A549 (cell line): ENCODE results near the gene FRMD3. TPM values are rescaled to one million over a fixed set of nuclear protein-coding genes. Genes with fewer than 3 reads are reported as not detected.

Experiments
- ATAC-seq, 2 experiments: fragments of 200-7000 bp in 1 of 2; fragments of >200 bp in 1 of 2; cut with Nextera tagmentation in 1 of 2; cut with Tn5 transposase in 1 of 2; 3 replicates each; pipeline versions ENCODE4 v1.8.0 to v1.9.1; 2018 to 2020; ENCODE audit warnings: mild to moderate bottlenecking in 1 of 2, moderate library complexity in 1 of 2
- CTCF ChIA-PET: fragments of 300-600 bp; sonication (Branson Sonifier 250); formaldehyde crosslinking; extraction: SDS; loops from one replicate; lab custom pipeline; 2021; ENCODE audit warnings: antibody characterized with exemption, inconsistent platforms; lab: Yijun Ruan, JAX
- POLR2A ChIA-PET: fragments of 350-600 bp; formaldehyde crosslinking; extraction: SDS; loops from one replicate; lab custom pipeline; 2021; ENCODE audit warnings: antibody characterized with exemption, inconsistent platforms; lab: Yijun Ruan, JAX
- DNase-seq, 2 experiments: peaks; one replicate each; pipeline versions ENCODE4 v3.0.0 to v3.0.0-alpha.2; 2011 to 2016; ENCODE audit warnings: low read depth in 1 of 2, low spot score in 1 of 2
- FAIRE-seq: peaks from 2 replicates; lab custom pipeline; 2011; peaks lifted over from hg19 to GRCh38; lab: Jason Lieb, UNC
- H3K27ac ChIP-seq, 2 experiments: fragments of >200 bp; sonication (Bioruptor Twin); formaldehyde crosslinking; 3 replicates each; pipeline ENCODE4 v1.5.1; 2016 to 2017
- H3K4me1 ChIP-seq: fragments of >200 bp; sonication (Bioruptor Twin); formaldehyde crosslinking; 3 replicates; pipeline ENCODE4 v1.6.1; 2016
- H3K4me2 ChIP-seq: fragments of >200 bp; sonication (Bioruptor Twin); formaldehyde crosslinking; 3 replicates; pipeline ENCODE4 v1.6.1; 2016
- H3K4me3 ChIP-seq: fragments of >200 bp; sonication (Bioruptor Twin); formaldehyde crosslinking; 3 replicates; pipeline ENCODE4 v1.5.1; 2016
- H3K9me3 ChIP-seq: fragments of >200 bp; sonication (Bioruptor Twin); formaldehyde crosslinking; 3 replicates; pipeline ENCODE4 v1.6.1; 2016
- CEBPB ChIP-seq, 2 experiments: fragments of >200 bp in 1 of 2; sonication (Bioruptor Twin) in 1 of 2; formaldehyde crosslinking in 1 of 2; IDR thresholded peaks; 2 replicates each; pipeline ENCODE4 v1.6.1; 2012 to 2016
- CHD2 ChIP-seq: fragments of 150-350 bp; IDR thresholded peaks from 2 replicates; pipeline ENCODE4 v1.6.1; 2014; ENCODE audit warnings: low read length; ENCODE audit not compliant: partially characterized antibody
- CHD4 ChIP-seq: fragments of 200-600 bp; sonication (generic); IDR thresholded peaks from 2 replicates; pipeline ENCODE4 v1.6.1; 2016; ENCODE audit warnings: antibody characterized with exemption, mild to moderate bottlenecking, borderline replicate concordance
- EHF ChIP-seq: fragments of 250-450 bp; sonication (Bioruptor Pico); IDR thresholded peaks from 2 replicates; pipeline ENCODE4 v1.5.0; 2020; ENCODE audit warnings: mild to moderate bottlenecking
- EP300 ChIP-seq, 2 experiments: fragments of >200 bp; sonication (Bioruptor Twin); formaldehyde crosslinking; IDR thresholded peaks; 2 replicates in 1 of 2; 3 replicates in 1 of 2; pipeline ENCODE4 v1.6.1; 2016 to 2017
- ESRRA ChIP-seq: fragments of 150-350 bp; IDR thresholded peaks from 2 replicates; pipeline ENCODE4 v1.6.1; 2014; ENCODE audit warnings: mild to moderate bottlenecking, low read length, borderline replicate concordance
- FOXS1 ChIP-seq: fragments of 250-450 bp; sonication (Bioruptor Pico); IDR thresholded peaks from 2 replicates; pipeline ENCODE4 v1.5.0; 2020; ENCODE audit warnings: mild to moderate bottlenecking, moderate library complexity
- HDAC2 ChIP-seq: fragments of 200-600 bp; sonication (generic); IDR thresholded peaks from 2 replicates; pipeline ENCODE4 v1.6.1; 2016
- HEYL ChIP-seq: fragments of 250-450 bp; sonication (Bioruptor Pico); IDR thresholded peaks from 2 replicates; pipeline ENCODE4 v1.8.0; 2021; ENCODE audit warnings: mild to moderate bottlenecking, moderate library complexity
- HOXA7 ChIP-seq: fragments of 250-450 bp; sonication (Bioruptor Pico); IDR thresholded peaks from 2 replicates; pipeline ENCODE4 v1.5.0; 2020; ENCODE audit warnings: mild to moderate bottlenecking, moderate library complexity
- HOXB13 ChIP-seq: fragments of 250-450 bp; sonication (Bioruptor Pico); IDR thresholded peaks from 2 replicates; pipeline ENCODE4 v1.5.0; 2020; ENCODE audit warnings: low read depth, mild to moderate bottlenecking, moderate library complexity
- KDM1A ChIP-seq: fragments of 200-600 bp; sonication (generic); IDR thresholded peaks from 2 replicates; pipeline ENCODE4 v1.6.1; 2016; ENCODE audit warnings: low read depth, mild to moderate bottlenecking
- MAFK ChIP-seq: fragments of 450-650 bp; IDR thresholded peaks from 2 replicates; pipeline ENCODE4 v1.6.1; 2014; ENCODE audit not compliant: partially characterized antibody
- POLR2AphosphoS2 ChIP-seq: conservative IDR thresholded peaks from 2 replicates; pipeline ENCODE4 v1.6.1; 2012; ENCODE audit warnings: low read length, improper control_type of control experiment, inconsistent platforms
- RAD21 ChIP-seq, 2 experiments: fragments of >200 bp in 1 of 2; sonication (Bioruptor Twin) in 1 of 2; formaldehyde crosslinking in 1 of 2; IDR thresholded peaks in 1 of 2; conservative IDR thresholded peaks in 1 of 2; 2 replicates in 1 of 2; 3 replicates in 1 of 2; pipeline ENCODE4 v1.6.1; 2012 to 2018; ENCODE audit warnings: inconsistent platforms in 1 of 2
- RARB ChIP-seq: fragments of 250-450 bp; sonication (Bioruptor Pico); IDR thresholded peaks from 2 replicates; pipeline ENCODE4 v1.8.0; 2021; ENCODE audit warnings: mild to moderate bottlenecking, moderate library complexity
- RCOR1 ChIP-seq: fragments of 150-350 bp; IDR thresholded peaks from 2 replicates; pipeline ENCODE4 v1.6.1; 2014; ENCODE audit warnings: antibody characterized with exemption, low read length, low read depth
- RFX5 ChIP-seq: fragments of 450-650 bp; IDR thresholded peaks from 2 replicates; pipeline ENCODE4 v1.7.1; 2014; ENCODE audit warnings: antibody characterized with exemption, mild to moderate bottlenecking, moderate library complexity
- SMC3 ChIP-seq: fragments of >200 bp; sonication (Bioruptor Twin); formaldehyde crosslinking; IDR thresholded peaks from 3 replicates; pipeline ENCODE4 v1.6.1; 2018; ENCODE audit warnings: inconsistent platforms
- WGBS: methylation state at CpG from one replicate; pipeline ENCODE4 v1.1.6; 2017; ENCODE audit errors: missing lambda C conversion rate; 5-methylcytosine and 5-hydroxymethylcytosine counted together
- polyA plus RNA-seq, 4 experiments: library from polyadenylated mRNA; depleted of rRNA in 3 of 4; stranded (reverse); fragments of >200 nt; fragmentation: RNase III in 1 of 4; extraction: RNeasy Plus Mini Kit Qiagen cat#74134 plus additional on column Dnase treatment in 1 of 4; gene quantifications; 2 replicates in 3 of 4; 3 replicates in 1 of 4; pipeline ENCODE4 v1.2.3, GENCODE V29; 2011 to 2017
- TF ChIP-seq, protein P1 (sequence below): fragments of >200 bp; sonication (Bioruptor Twin); formaldehyde crosslinking; IDR thresholded peaks from 2 replicates; pipeline ENCODE4 v1.6.1; 2016
- TF ChIP-seq, protein P2 (sequence below): fragments of 250-450 bp; sonication (Bioruptor Pico); IDR thresholded peaks from 2 replicates; pipeline ENCODE4 v1.5.0; 2021; ENCODE audit warnings: mild to moderate bottlenecking, moderate library complexity, borderline replicate concordance
- TF ChIP-seq, protein P3 (sequence below): fragments of >200 bp; sonication (Bioruptor Twin); formaldehyde crosslinking; IDR thresholded peaks from 3 replicates; pipeline ENCODE4 v1.5.1; 2016
- TF ChIP-seq, protein P4 (sequence below): IDR thresholded peaks from 2 replicates; pipeline ENCODE4 v1.6.1; 2012

Gene FRMD3
- polyA plus RNA-seq, 2 of the 4 experiments (the other 2 are of a cell fraction), result 1.7 to 3.3 TPM

DNA sequence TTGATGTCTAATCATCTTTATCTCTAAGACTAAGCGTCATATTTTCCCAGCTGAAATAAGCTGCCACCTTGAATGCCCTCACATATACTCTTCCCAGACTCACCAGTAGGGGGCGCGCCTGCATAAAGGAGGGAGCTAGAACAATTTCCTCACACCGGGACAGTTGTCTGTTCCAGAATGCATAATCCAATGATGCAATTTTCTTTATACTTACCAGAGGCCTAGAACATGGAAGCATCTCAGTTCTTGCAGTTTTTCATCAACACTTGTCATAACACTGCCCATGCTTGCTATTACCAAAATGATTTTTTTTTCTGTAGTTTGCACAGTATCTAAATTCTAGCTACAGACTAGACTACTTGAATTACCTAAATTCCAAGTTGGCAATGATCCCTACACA is 203.9 kb downstream of the FRMD3 start (continued):
- TF ChIP-seq CEBPB (IDR thresholded peaks at IDR 0.05), result peak; percentile 48 to 76; a peak in 3 of 4 replicates
- TF ChIP-seq RFX5, result no peak
- TF ChIP-seq RAD21 (conservative IDR thresholded peaks at IDR 0.05 in 1 of 2, IDR thresholded peaks at IDR 0.05 in 1 of 2), result peak; percentile 92 to 96
- no peak for TF ChIP-seq ESRRA
- peak; percentile 91 for TF ChIP-seq SMC3
- no peak for TF ChIP-seq HOXA7

DNA sequence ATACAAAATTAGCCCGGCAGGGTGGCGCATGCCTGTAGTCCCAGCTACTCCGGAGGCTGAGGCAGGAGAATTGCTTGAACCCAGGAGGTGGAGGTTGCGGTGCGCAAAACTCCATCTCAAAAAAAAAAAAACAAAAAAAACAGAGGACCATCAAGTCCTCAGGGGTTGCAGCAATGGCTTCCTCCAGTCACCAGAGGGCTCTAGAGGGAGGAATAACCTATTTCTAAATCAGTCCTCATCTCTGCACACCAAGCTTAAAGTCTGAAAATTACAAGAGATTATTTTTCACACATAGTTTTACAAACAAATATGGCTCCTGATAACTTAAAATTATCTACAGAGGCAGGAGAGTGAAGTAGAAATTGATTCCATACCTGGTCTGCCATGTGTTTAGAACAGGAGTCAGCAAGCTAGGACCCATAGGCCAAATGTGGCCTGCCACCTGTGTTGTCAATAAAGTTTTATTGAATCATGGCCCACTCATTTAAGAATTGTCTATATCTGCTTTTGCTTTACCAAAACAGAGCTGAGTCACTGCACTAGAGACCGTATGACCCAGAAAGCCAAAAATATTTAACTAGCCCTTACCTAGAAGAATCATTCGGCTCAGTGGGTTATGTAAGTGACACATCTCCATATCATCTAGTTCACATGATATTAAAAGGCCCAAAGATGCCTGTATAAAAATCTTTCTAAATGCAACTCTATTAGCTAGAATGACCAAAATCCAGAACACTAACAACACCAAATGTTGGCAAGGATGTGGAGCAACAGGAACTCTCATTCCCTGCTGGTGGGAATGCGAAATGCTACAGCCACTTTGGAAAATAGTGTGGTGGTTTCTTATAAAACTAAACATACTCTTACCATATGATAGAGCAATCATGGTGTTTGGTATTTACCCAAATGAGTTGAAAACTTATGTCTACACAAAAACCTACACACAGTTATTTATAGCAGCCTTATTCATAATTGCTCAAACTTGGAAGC is 207.7 kb downstream of the FRMD3 start:
- POLR2A ChIA-PET, result no interaction called here
- no peak overlapping the region for H3K4me3 ChIP-seq
- DNase-seq, result no peak
- TF ChIP-seq, protein P1, sequence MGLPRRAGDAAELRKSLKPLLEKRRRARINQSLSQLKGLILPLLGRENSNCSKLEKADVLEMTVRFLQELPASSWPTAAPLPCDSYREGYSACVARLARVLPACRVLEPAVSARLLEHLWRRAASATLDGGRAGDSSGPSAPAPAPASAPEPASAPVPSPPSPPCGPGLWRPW, result no peak
- TF ChIP-seq CHD4 (no peak), RCOR1 (no peak), CEBPB (IDR thresholded peaks at IDR 0.05) (no peak), POLR2AphosphoS2 (no peak), RARB (CRISPR knock-in tag) (no peak), HOXB13 (no peak), EHF (CRISPR knock-in tag) (no peak), KDM1A (no peak), FOXS1 (no peak), HEYL (CRISPR knock-in tag) (no peak), CHD2 (no peak), HDAC2 (no peak), MAFK (no peak), EP300 (IDR thresholded peaks at IDR 0.05) (no peak)
- TF ChIP-seq, protein P2, sequence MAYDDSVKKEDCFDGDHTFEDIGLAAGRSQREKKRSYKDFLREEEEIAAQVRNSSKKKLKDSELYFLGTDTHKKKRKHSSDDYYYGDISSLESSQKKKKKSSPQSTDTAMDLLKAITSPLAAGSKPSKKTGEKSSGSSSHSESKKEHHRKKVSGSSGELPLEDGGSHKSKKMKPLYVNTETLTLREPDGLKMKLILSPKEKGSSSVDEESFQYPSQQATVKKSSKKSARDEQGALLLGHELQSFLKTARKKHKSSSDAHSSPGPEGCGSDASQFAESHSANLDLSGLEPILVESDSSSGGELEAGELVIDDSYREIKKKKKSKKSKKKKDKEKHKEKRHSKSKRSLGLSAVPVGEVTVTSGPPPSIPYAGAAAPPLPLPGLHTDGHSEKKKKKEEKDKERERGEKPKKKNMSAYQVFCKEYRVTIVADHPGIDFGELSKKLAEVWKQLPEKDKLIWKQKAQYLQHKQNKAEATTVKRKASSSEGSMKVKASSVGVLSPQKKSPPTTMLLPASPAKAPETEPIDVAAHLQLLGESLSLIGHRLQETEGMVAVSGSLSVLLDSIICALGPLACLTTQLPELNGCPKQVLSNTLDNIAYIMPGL (CRISPR knock-in tag), result no peak
- TF ChIP-seq, protein P3, sequence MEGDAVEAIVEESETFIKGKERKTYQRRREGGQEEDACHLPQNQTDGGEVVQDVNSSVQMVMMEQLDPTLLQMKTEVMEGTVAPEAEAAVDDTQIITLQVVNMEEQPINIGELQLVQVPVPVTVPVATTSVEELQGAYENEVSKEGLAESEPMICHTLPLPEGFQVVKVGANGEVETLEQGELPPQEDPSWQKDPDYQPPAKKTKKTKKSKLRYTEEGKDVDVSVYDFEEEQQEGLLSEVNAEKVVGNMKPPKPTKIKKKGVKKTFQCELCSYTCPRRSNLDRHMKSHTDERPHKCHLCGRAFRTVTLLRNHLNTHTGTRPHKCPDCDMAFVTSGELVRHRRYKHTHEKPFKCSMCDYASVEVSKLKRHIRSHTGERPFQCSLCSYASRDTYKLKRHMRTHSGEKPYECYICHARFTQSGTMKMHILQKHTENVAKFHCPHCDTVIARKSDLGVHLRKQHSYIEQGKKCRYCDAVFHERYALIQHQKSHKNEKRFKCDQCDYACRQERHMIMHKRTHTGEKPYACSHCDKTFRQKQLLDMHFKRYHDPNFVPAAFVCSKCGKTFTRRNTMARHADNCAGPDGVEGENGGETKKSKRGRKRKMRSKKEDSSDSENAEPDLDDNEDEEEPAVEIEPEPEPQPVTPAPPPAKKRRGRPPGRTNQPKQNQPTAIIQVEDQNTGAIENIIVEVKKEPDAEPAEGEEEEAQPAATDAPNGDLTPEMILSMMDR, result no peak
- TF ChIP-seq, protein P4, sequence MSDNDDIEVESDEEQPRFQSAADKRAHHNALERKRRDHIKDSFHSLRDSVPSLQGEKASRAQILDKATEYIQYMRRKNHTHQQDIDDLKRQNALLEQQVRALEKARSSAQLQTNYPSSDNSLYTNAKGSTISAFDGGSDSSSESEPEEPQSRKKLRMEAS, result no peak
- FAIRE-seq, result no peak
- ATAC-seq, result no peak
- H3K4me2 ChIP-seq, result no peak overlapping the region
- peaks cover 17% of the 10 kb centered on the region for H3K4me1 ChIP-seq
- no peaks in the 10 kb centered on the region for H3K9me3 ChIP-seq
- CTCF ChIA-PET, result interaction anchor here (1.5 kb wide), 1 partner anchor 47 kb away, joined by 3 read pairs; no protein-coding TSS in a partner anchor
- WGBS, result 86% methylated on average over 8 of the region's 8 CpGs
- H3K27ac ChIP-seq, result no peak overlapping the region
